K562 (cell line): ENCODE results near the gene PIGL. TPM values are rescaled to one million over a fixed set of nuclear protein-coding genes. Genes with fewer than 3 reads are reported as not detected.
A peak's percentile ranks its signal among the peaks of the same experiment; 100 is the strongest.
"Not testable (repeated sequence)": the region's sequence is repeated elsewhere in the genome, so short reads cannot be mapped to it uniquely, and the experiment has no call there.

ENCODE experiments used
- ATAC-seq: fragments of 200-7000 bp; cut with Tn5 transposase; 3 replicates; pipeline ENCODE4 v1.9.1; 2020; ENCODE audit warnings: moderate library complexity
- BruUV-seq: library from RNA; stranded (reverse); fragments of 400-500 nt; replicated peaks from 2 replicates; lab custom pipeline; 2021; lab: Mats Ljungman, UMichigan
- CTCF ChIA-PET: fragments of 300-600 bp; formaldehyde crosslinking; extraction: SDS; loops from one replicate; lab custom pipeline; 2021; ENCODE audit warnings: low intra/inter-chr PET ratio; lab: Yijun Ruan, JAX
- POLR2A ChIA-PET: fragments of 300-600, 350-650 bp; sonication (Branson Sonifier 250); formaldehyde crosslinking; extraction: SDS; loops from one replicate; lab custom pipeline; 2021; ENCODE audit warnings: antibody characterized with exemption, inconsistent platforms; lab: Yijun Ruan, JAX
- DNase-seq, 4 experiments: peaks; one replicate each; pipeline versions ENCODE4 v3.0.0 to v3.0.0-alpha.2; 2011 to 2018; ENCODE audit warnings: low spot score in 3 of 4, mixed read lengths in 3 of 4; ENCODE audit errors: extremely low read depth in 1 of 4
- FAIRE-seq: peaks from 2 replicates; lab custom pipeline; 2011; peaks lifted over from hg19 to GRCh38; lab: Jason Lieb, UNC
- H2AFZ ChIP-seq: 2 replicates; pipeline ENCODE4 v1.6.0; 2011; ENCODE audit warnings: low read depth, low read length, control low read depth, inconsistent platforms
- H3K27ac ChIP-seq: fragments of 200-600 bp; 3 replicates; pipeline ENCODE4 v1.8.0; 2011; ENCODE audit warnings: low read depth, mild to moderate bottlenecking, control low read depth, inconsistent platforms, low read length, moderate library complexity, mixed read lengths; ENCODE audit errors: extremely low read depth
- H3K27me3 ChIP-seq, 2 experiments: fragments of 300-600 bp in 1 of 2; 2 replicates in 1 of 2; 3 replicates in 1 of 2; pipeline versions ENCODE4 v1.6.0 to v1.8.0; 2011; ENCODE audit warnings: inconsistent platforms in 2 of 2, low read length in 2 of 2, mild to moderate bottlenecking in 1 of 2, mixed read lengths in 1 of 2, moderate library complexity in 1 of 2; ENCODE audit not compliant: control insufficient read depth in 2 of 2, insufficient read depth in 2 of 2
- H3K36me3 ChIP-seq: fragments of 300-600 bp; 3 replicates; pipeline ENCODE4 v1.8.0; 2011; ENCODE audit warnings: mild to moderate bottlenecking, low read length, inconsistent platforms; ENCODE audit not compliant: control insufficient read depth, insufficient read depth
- H3K4me1 ChIP-seq, 2 experiments: fragments of 200-600 bp in 1 of 2; replicated peaks in 1 of 2; 2 replicates in 1 of 2; 3 replicates in 1 of 2; pipeline versions ENCODE4 v1.5.1 to v1.8.0; 2011; ENCODE audit warnings: inconsistent platforms in 2 of 2, low read length in 2 of 2, mild to moderate bottlenecking in 1 of 2, mixed read lengths in 1 of 2, moderate library complexity in 1 of 2; ENCODE audit not compliant: control insufficient read depth in 2 of 2, insufficient read depth in 2 of 2
- H3K4me2 ChIP-seq: 2 replicates; pipeline ENCODE4 v1.6.1; 2011; ENCODE audit warnings: low read length, control low read depth, inconsistent platforms, mixed read lengths; ENCODE audit not compliant: insufficient read depth
- H3K4me3 ChIP-seq: fragments of 200-600 bp; sonication (generic), shearing (Covaris generic); 2 replicates; pipeline ENCODE4 v1.5.1; 2016; ENCODE audit warnings: control low read depth, inconsistent platforms
- H3K79me2 ChIP-seq: fragments of 200-600 bp; 3 replicates; pipeline ENCODE4 v1.8.0; 2011; ENCODE audit warnings: low read length, inconsistent platforms; ENCODE audit not compliant: control insufficient read depth, insufficient read depth
- H3K9ac ChIP-seq, 2 experiments: 2 replicates each; pipeline versions ENCODE4 v1.6.0 to v1.6.1; 2011; ENCODE audit warnings: low read depth in 2 of 2, low read length in 2 of 2, control low read depth in 1 of 2, inconsistent platforms in 1 of 2, mild to moderate bottlenecking in 1 of 2, mixed read lengths in 1 of 2; ENCODE audit not compliant: insufficient read depth in 1 of 2
- H3K9me1 ChIP-seq: one replicate; pipeline ENCODE4 v1.6.0; 2011; ENCODE audit warnings: inconsistent platforms, mild to moderate bottlenecking, low read length, moderate library complexity; ENCODE audit not compliant: control insufficient read depth, insufficient read depth
- H3K9me3 ChIP-seq: replicated peaks from 2 replicates; pipeline ENCODE4 v1.5.1; 2011; ENCODE audit warnings: low read depth, low read length, inconsistent platforms; ENCODE audit not compliant: control insufficient read depth, insufficient read depth
- H4K20me1 ChIP-seq: replicated peaks from 2 replicates; pipeline ENCODE4 v1.6.1; 2011; ENCODE audit warnings: low read length, inconsistent platforms, mixed read lengths; ENCODE audit not compliant: control insufficient read depth, insufficient read depth
- KDM1A ChIP-seq, 2 experiments: fragments of 450-650 bp; IDR thresholded peaks; 2 replicates each; pipeline ENCODE4 v1.6.1; 2016; ENCODE audit warnings: mild to moderate bottlenecking in 2 of 2
- ZBTB33 ChIP-seq: sonication (generic); formaldehyde crosslinking; IDR thresholded peaks from 2 replicates; pipeline ENCODE4 v1.8.1; 2023; ENCODE audit warnings: mild to moderate bottlenecking, missing genetic modification reagents
- WGBS: fragments of 100-300 bp; shearing (Covaris generic); methylation state at CpG from one replicate; pipeline ENCODE4 v1.1.6; 2016; ENCODE audit warnings: low coverage, mixed read lengths; ENCODE audit not compliant: insufficient coverage; ENCODE audit errors: missing lambda C conversion rate; 5-methylcytosine and 5-hydroxymethylcytosine counted together
- in situ Hi-C: fragments of 300-500 bp; cut with MboI; formaldehyde crosslinking; loops from 4 replicates; pipeline ENCODE4 v1.15.0; 2018; ENCODE audit warnings: inconsistent platforms, mixed read lengths
- intact Hi-C: fragments of 100-400 bp; cut with micrococcal nuclease; formaldehyde crosslinking; loops from 2 replicates; pipeline ENCODE4 v1.14.2; 2022
- polyA plus RNA-seq, 8 experiments: library from polyadenylated mRNA; depleted of rRNA in 4 of 8; stranded (reverse) in 5 of 8; unstranded in 3 of 8; fragments of >200 nt; fragmentation: Nextera tagmentation in 2 of 8; fragmentation: Illumina TruSeq in 1 of 8; extraction: Ambion mirVana in 2 of 8; extraction: Trizol in 1 of 8; gene quantifications; 2 replicates each; pipeline versions ENCODE4 v1.2.1 to v1.2.3, GENCODE V29; 2011 to 2014; ENCODE audit warnings: inconsistent platforms in 1 of 8, missing spikeins in 1 of 8
- total RNA-seq, 7 experiments: library from RNA; depleted of rRNA in 6 of 7; stranded (reverse); fragments of >200 nt in 6 of 7; fragmentation: Illumina TruSeq in 2 of 7; extraction: Trizol in 2 of 7; gene quantifications; 2 replicates each; pipeline versions ENCODE4 v1.2.1 to v1.2.3, GENCODE V29; 2011 to 2021; ENCODE audit warnings: low replicate concordance in 1 of 7

PIGL gene
- total and polyA plus RNA-seq, 9 of the 15 experiments (the other 6 are each of a cell fraction or from before 2014, with no cell fraction given), result 19.9 to 55.3 (median 29.6) TPM

- H3K4me2 ChIP-seq, CTCF ChIA-PET, H3K4me1 ChIP-seq, H3K9ac ChIP-seq, H3K27me3 ChIP-seq, H3K36me3 ChIP-seq, H3K27ac ChIP-seq, H4K20me1 ChIP-seq, H3K4me3 ChIP-seq, ATAC-seq, DNase-seq, FAIRE-seq, H3K9me1 ChIP-seq, H2AFZ ChIP-seq, BruUV-seq, intact Hi-C loops, H3K9me3 ChIP-seq, in situ Hi-C loops: not testable (repeated sequence)
- H3K79me2 ChIP-seq, result peaks cover 69% of the 10 kb centered on the region
- 74% methylated on average over 5 of the region's 5 CpGs for WGBS
- TF ChIP-seq KDM1A (IDR thresholded peaks at IDR 0.05), result peak; percentile 57 to 73; a peak in 3 of 4 replicates
- POLR2A ChIA-PET, result interaction anchor here (0.6 to 1.0 kb wide), 2 partner anchors 47 to 231 kb away, joined by 3 read pairs; no protein-coding TSS in a partner anchor
Measured at GRCh38 chr17:16202554-16203500, 14.2 kb upstream of the PIGL start.

- in situ Hi-C loops, H3K27me3 ChIP-seq, H3K4me3 ChIP-seq, FAIRE-seq, H3K4me2 ChIP-seq, CTCF ChIA-PET, BruUV-seq, H3K27ac ChIP-seq, H4K20me1 ChIP-seq, intact Hi-C loops, H3K9ac ChIP-seq, H3K9me3 ChIP-seq, H3K9me1 ChIP-seq, H3K4me1 ChIP-seq, DNase-seq, ATAC-seq, H2AFZ ChIP-seq, H3K36me3 ChIP-seq: not testable (repeated sequence)
- WGBS, result 90% methylated on average over 6 of the region's 6 CpGs
- POLR2A ChIA-PET, result interaction anchor here (0.6 kb wide), 1 partner anchor 361 kb away, joined by 3 read pairs; no protein-coding TSS in a partner anchor
- TF ChIP-seq ZBTB33, result 0 out of 2 replicates have a peak, but pooled peaks have one; percentile 25
- peaks cover 73% of the 10 kb centered on the region for H3K79me2 ChIP-seq
Measured at GRCh38 chr17:16204763-16205162, 12.2 kb upstream of the PIGL start.
